HEK293 (cell line): Measurements from ENCODE around the gene CIITA.

Source experiments
- CTCF ChIA-PET: fragments of 350-600 bp; formaldehyde crosslinking; extraction: SDS; loops from one replicate; lab custom pipeline; 2021; ENCODE audit warnings: antibody characterized with exemption; lab: Yijun Ruan, JAX
- POLR2A ChIA-PET: fragments of 300-600 bp; formaldehyde crosslinking; extraction: SDS; loops from one replicate; lab custom pipeline; 2020; ENCODE audit warnings: antibody characterized with exemption, inconsistent platforms; lab: Yijun Ruan, JAX
- H3K27ac ChIP-seq: fragments of 200-500 bp; sonication (Bioruptor generic); 2 replicates; pipeline ENCODE4 v1.5.1; 2014; ENCODE audit warnings: low read depth, low read length, control low read depth, inconsistent platforms; ENCODE audit errors: extremely low read depth
- H3K36me3 ChIP-seq, 2 experiments: fragments of 200-500 bp in 1 of 2; sonication (Bioruptor generic) in 1 of 2; 1 replicate in 1 of 2; 2 replicates in 1 of 2; pipeline ENCODE4 v1.5.1; 2014 to 2017; ENCODE audit warnings: inconsistent platforms in 2 of 2, low read length in 2 of 2; ENCODE audit not compliant: control insufficient read depth in 2 of 2, insufficient read depth in 1 of 2
- H3K4me1 ChIP-seq: fragments of 200-500 bp; sonication (Bioruptor generic); 2 replicates; pipeline ENCODE4 v1.5.1; 2014; ENCODE audit warnings: mild to moderate bottlenecking, low read length, inconsistent platforms; ENCODE audit not compliant: control insufficient read depth, insufficient read depth
- H3K4me3 ChIP-seq: 2 replicates; pipeline ENCODE4 v1.5.1; 2011; ENCODE audit warnings: low read depth, mild to moderate bottlenecking, control low read depth, low read length, moderate library complexity
- H3K9me3 ChIP-seq: fragments of 200-500 bp; sonication (Bioruptor generic); 2 replicates; pipeline ENCODE4 v1.5.1; 2014; ENCODE audit warnings: low read depth, low read length, inconsistent platforms; ENCODE audit not compliant: control insufficient read depth, insufficient read depth
- MEIS1 ChIP-seq: sonication (generic); formaldehyde crosslinking; IDR thresholded peaks from 2 replicates; pipeline ENCODE4 v1.8.1; 2022; ENCODE audit warnings: missing genetic modification reagents, mild to moderate bottlenecking, borderline replicate concordance
- REPIN1 ChIP-seq: fragments of 450-650 bp; formaldehyde crosslinking; IDR thresholded peaks from 2 replicates; pipeline ENCODE4 v1.5.1; 2017; ENCODE audit warnings: missing biosample characterization, missing genetic modification characterization, low read depth
- SCRT1 ChIP-seq: fragments of 450-650 bp; formaldehyde crosslinking; IDR thresholded peaks from 2 replicates; pipeline ENCODE4 v1.5.1; 2016; ENCODE audit warnings: missing biosample characterization, missing genetic modification characterization, borderline replicate concordance
- ZBTB20 ChIP-seq: fragments of 450-650 bp; formaldehyde crosslinking; IDR thresholded peaks from 2 replicates; pipeline ENCODE4 v1.5.1; 2016; ENCODE audit warnings: missing biosample characterization, missing genetic modification characterization
- ZFP41 ChIP-seq: fragments of 450-650 bp; formaldehyde crosslinking; IDR thresholded peaks from 2 replicates; pipeline ENCODE4 v1.5.1; 2016; ENCODE audit warnings: missing biosample characterization, missing genetic modification characterization, borderline replicate concordance
- ZIC2 ChIP-seq: fragments of 450-650 bp; formaldehyde crosslinking; IDR thresholded peaks from 2 replicates; pipeline ENCODE4 v1.5.1; 2016; ENCODE audit warnings: missing biosample characterization, missing genetic modification characterization
- ZNF114 ChIP-seq: fragments of 450-650 bp; formaldehyde crosslinking; IDR thresholded peaks from 2 replicates; pipeline ENCODE4 v1.5.0; 2017; ENCODE audit warnings: missing biosample characterization, missing genetic modification characterization
- ZNF19 ChIP-seq: fragments of 450-650 bp; formaldehyde crosslinking; IDR thresholded peaks from 2 replicates; pipeline ENCODE4; 2016; ENCODE audit warnings: missing biosample characterization, missing genetic modification characterization, low read depth
- ZNF292 ChIP-seq: fragments of 450-650 bp; formaldehyde crosslinking; IDR thresholded peaks from 2 replicates; pipeline ENCODE4 v1.5.1; 2016; ENCODE audit warnings: low read depth, missing biosample characterization, missing genetic modification characterization, borderline replicate concordance
- ZNF311 ChIP-seq: fragments of 450-650 bp; formaldehyde crosslinking; IDR thresholded peaks from 2 replicates; pipeline ENCODE4 v1.5.1; 2017; ENCODE audit warnings: missing biosample characterization, missing genetic modification characterization, borderline replicate concordance
- ZNF394 ChIP-seq: fragments of 450-650 bp; formaldehyde crosslinking; IDR thresholded peaks from 2 replicates; pipeline ENCODE4 v1.5.1; 2016; ENCODE audit warnings: missing biosample characterization, missing genetic modification characterization, mild to moderate bottlenecking, moderate library complexity, borderline replicate concordance
- ZNF513 ChIP-seq: fragments of 450-650 bp; IDR thresholded peaks from 2 replicates; pipeline ENCODE4 v1.5.1; 2018; ENCODE audit warnings: missing biosample characterization, missing genetic modification characterization
- ZNF529 ChIP-seq: fragments of 450-650 bp; formaldehyde crosslinking; IDR thresholded peaks from 2 replicates; pipeline ENCODE4 v1.5.1; 2017; ENCODE audit warnings: missing genetic modification characterization, missing biosample characterization; ENCODE audit not compliant: insufficient replicate concordance
- ZNF561 ChIP-seq: fragments of 450-650 bp; IDR thresholded peaks from 2 replicates; pipeline ENCODE4 v1.5.1; 2018; ENCODE audit warnings: missing biosample characterization, missing genetic modification characterization, borderline replicate concordance
- ZNF777 ChIP-seq: fragments of 450-650 bp; formaldehyde crosslinking; IDR thresholded peaks from 2 replicates; pipeline ENCODE4 v1.5.1; 2017; ENCODE audit warnings: missing biosample characterization, missing genetic modification characterization, borderline replicate concordance
- TF ChIP-seq, protein P1 (sequence below): fragments of 450-650 bp; formaldehyde crosslinking; IDR thresholded peaks from 2 replicates; pipeline ENCODE4 v1.5.1; 2016; ENCODE audit warnings: missing biosample characterization, missing genetic modification characterization
- TF ChIP-seq, protein P2 (sequence below): fragments of 450-650 bp; formaldehyde crosslinking; IDR thresholded peaks from 2 replicates; pipeline ENCODE4 v1.5.1; 2016; ENCODE audit warnings: missing biosample characterization, missing genetic modification characterization
- TF ChIP-seq, protein P3 (sequence below): fragments of 450-650 bp; formaldehyde crosslinking; IDR thresholded peaks from 2 replicates; pipeline ENCODE4 v1.5.1; 2017; ENCODE audit warnings: missing biosample characterization, missing genetic modification characterization
- TF ChIP-seq, protein P4 (sequence below): IDR thresholded peaks from 2 replicates; pipeline ENCODE4 v1.6.1; 2011; ENCODE audit warnings: mild to moderate bottlenecking, low read depth, low read length, borderline replicate concordance

The CIITA gene

GRCh38 chr16:10856042-10856441 lies 21.0 kb upstream of the CIITA start (continued):
- no peak for TF ChIP-seq SCRT1 (tag by site-specific recombination)
- no peak for TF ChIP-seq ZNF292 (tag by site-specific recombination)
- TF ChIP-seq, all 188 proteins: peak for 0

DNA sequence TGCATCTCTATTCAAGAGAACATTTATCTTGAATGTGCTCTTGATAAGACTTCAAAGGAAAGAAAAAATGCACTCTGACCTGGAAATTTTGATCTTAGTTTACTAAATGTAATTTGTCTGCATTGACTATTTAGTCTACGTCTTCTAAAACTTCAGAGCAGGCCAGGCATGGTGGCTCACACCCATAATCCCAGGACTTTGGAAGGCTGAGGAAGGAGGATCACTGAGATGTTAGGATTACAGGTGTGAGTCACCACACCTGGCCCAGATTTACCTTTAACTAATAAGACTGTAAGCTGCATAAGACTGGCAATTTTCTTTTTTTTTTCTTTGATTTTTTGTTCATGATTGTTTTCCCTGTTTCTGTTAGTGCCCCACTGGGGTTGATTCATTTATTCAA lies 18.8 kb upstream of the CIITA start:
- ChIA-PET POLR2A (no interaction called here), CTCF (no interaction called here)
- Histone ChIP-seq H3K9me3 (no peaks in the 10 kb centered on the region), H3K4me3 (no peak overlapping the region), H3K4me1 (no peaks in the 10 kb centered on the region), H3K27ac (no peak overlapping the region), H3K36me3 (no peaks in the 10 kb centered on the region)
- TF ChIP-seq ZIC2 (tag by site-specific recombination) (no peak), MEIS1 (CRISPR knock-in tag) (no peak), ZNF292 (tag by site-specific recombination) (no peak), ZNF529 (no peak), REPIN1 (tag by site-specific recombination) (no peak), ZNF311 (tag by site-specific recombination) (no peak), ZNF777 (tag by site-specific recombination) (no peak), ZFP41 (no peak), ZBTB20 (tag by site-specific recombination) (no peak), ZNF561 (tag by site-specific recombination) (no peak), ZNF513 (tag by site-specific recombination) (no peak), ZNF19 (no peak), ZNF114 (no peak), ZNF394 (tag by site-specific recombination) (no peak)
- TF ChIP-seq, protein P1, sequence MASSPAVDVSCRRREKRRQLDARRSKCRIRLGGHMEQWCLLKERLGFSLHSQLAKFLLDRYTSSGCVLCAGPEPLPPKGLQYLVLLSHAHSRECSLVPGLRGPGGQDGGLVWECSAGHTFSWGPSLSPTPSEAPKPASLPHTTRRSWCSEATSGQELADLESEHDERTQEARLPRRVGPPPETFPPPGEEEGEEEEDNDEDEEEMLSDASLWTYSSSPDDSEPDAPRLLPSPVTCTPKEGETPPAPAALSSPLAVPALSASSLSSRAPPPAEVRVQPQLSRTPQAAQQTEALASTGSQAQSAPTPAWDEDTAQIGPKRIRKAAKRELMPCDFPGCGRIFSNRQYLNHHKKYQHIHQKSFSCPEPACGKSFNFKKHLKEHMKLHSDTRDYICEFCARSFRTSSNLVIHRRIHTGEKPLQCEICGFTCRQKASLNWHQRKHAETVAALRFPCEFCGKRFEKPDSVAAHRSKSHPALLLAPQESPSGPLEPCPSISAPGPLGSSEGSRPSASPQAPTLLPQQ (tag by site-specific recombination): no peak
- TF ChIP-seq, protein P2, sequence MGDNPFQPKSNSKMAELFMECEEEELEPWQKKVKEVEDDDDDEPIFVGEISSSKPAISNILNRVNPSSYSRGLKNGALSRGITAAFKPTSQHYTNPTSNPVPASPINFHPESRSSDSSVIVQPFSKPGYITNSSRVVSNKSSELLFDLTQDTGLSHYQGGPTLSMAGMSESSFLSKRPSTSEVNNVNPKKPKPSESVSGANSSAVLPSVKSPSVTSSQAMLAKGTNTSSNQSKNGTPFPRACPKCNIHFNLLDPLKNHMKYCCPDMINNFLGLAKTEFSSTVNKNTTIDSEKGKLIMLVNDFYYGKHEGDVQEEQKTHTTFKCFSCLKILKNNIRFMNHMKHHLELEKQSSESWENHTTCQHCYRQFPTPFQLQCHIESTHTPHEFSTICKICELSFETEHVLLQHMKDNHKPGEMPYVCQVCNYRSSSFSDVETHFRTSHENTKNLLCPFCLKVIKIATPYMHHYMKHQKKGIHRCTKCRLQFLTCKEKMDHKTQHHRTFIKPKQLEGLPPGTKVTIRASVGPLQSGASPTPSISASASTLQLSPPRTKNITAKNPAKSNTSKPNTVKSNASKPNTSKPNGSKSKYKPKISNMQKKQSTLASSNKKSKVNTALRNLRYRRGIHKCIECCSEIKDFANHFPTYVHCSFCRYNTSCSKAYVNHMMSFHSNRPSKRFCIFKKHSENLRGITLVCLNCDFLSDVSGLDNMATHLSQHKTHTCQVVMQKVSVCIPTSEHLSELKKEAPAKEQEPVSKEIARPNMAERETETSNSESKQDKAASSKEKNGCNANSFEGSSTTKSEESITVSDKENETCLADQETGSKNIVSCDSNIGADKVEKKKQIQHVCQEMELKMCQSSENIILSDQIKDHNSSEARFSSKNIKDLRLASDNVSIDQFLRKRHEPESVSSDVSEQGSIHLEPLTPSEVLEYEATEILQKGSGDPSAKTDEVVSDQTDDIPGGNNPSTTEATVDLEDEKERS (tag by site-specific recombination): no peak
- TF ChIP-seq, protein P3, sequence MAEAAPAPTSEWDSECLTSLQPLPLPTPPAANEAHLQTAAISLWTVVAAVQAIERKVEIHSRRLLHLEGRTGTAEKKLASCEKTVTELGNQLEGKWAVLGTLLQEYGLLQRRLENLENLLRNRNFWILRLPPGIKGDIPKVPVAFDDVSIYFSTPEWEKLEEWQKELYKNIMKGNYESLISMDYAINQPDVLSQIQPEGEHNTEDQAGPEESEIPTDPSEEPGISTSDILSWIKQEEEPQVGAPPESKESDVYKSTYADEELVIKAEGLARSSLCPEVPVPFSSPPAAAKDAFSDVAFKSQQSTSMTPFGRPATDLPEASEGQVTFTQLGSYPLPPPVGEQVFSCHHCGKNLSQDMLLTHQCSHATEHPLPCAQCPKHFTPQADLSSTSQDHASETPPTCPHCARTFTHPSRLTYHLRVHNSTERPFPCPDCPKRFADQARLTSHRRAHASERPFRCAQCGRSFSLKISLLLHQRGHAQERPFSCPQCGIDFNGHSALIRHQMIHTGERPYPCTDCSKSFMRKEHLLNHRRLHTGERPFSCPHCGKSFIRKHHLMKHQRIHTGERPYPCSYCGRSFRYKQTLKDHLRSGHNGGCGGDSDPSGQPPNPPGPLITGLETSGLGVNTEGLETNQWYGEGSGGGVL (tag by site-specific recombination): no peak
- TF ChIP-seq, protein P4, sequence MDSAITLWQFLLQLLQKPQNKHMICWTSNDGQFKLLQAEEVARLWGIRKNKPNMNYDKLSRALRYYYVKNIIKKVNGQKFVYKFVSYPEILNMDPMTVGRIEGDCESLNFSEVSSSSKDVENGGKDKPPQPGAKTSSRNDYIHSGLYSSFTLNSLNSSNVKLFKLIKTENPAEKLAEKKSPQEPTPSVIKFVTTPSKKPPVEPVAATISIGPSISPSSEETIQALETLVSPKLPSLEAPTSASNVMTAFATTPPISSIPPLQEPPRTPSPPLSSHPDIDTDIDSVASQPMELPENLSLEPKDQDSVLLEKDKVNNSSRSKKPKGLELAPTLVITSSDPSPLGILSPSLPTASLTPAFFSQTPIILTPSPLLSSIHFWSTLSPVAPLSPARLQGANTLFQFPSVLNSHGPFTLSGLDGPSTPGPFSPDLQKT: no peak
